Stomach (tissue), 9 donors: ENCODE measurements around the gene TEX13B. TPM values are rescaled to one million over a fixed set of nuclear protein-coding genes. Genes with fewer than 3 reads are reported as not detected.
"Not testable (repeated sequence)": the region's sequence is repeated elsewhere in the genome, so short reads cannot be mapped to it uniquely, and the experiment has no call there.

ENCODE experiments used
- DNase-seq, 2 donors: peaks; one replicate each; pipeline versions ENCODE4 v3.0.0 to v3.0.0-alpha.2; 2013 to 2019
- H3K27ac ChIP-seq, 5 donors: fragments of 200-600 bp in 4 of 5; sonication (generic) in 4 of 5; one replicate each; pipeline ENCODE4 v1.5.1; 2013 to 2019; ENCODE audit warnings: mild to moderate bottlenecking in 1 of 5, moderate library complexity in 1 of 5
- H3K27me3 ChIP-seq, 3 donors: fragments of 200-600 bp; sonication (generic); one replicate each; pipeline ENCODE4 v1.5.1; 2017 to 2019; ENCODE audit warnings: mixed run types in 1 of 3
- H3K36me3 ChIP-seq, 4 donors: fragments of 200-600 bp; sonication (generic); 1 replicate in 3 of 4; 2 replicates in 1 of 4; pipeline ENCODE4 v1.5.1; 2016 to 2019
- H3K4me1 ChIP-seq, 4 donors: fragments of 200-600 bp; sonication (generic); one replicate each; pipeline ENCODE4 v1.5.1; 2016 to 2019
- H3K4me3 ChIP-seq, 4 donors: fragments of 200-600 bp; sonication (generic) in 3 of 4; one replicate each; pipeline ENCODE4 v1.5.1; 2016 to 2019; ENCODE audit warnings: mild to moderate bottlenecking in 1 of 4
- H3K9me3 ChIP-seq, 4 donors: fragments of 200-600 bp; sonication (generic); one replicate each; pipeline ENCODE4 v1.5.1; 2016 to 2019
- EP300 ChIP-seq: sonication (generic); formaldehyde crosslinking; IDR thresholded peaks from one replicate; pipeline ENCODE4 v1.6.1; 2017; ENCODE audit warnings: antibody characterized with exemption
- POLR2A ChIP-seq, 4 donors: fragments of 450-650 bp; IDR thresholded peaks; one replicate each; pipeline ENCODE4 v1.6.1; 2016; ENCODE audit warnings: antibody characterized with exemption in 4 of 4, control low read depth in 2 of 4, mild to moderate bottlenecking in 1 of 4, moderate library complexity in 1 of 4
- POLR2AphosphoS5 ChIP-seq, 3 donors: sonication (generic); formaldehyde crosslinking; IDR thresholded peaks; one replicate each; pipeline ENCODE4 v1.6.1; 2016; ENCODE audit warnings: antibody characterized with exemption in 3 of 3
- WGBS, 5 donors: extraction: QIAGEN DNeasy Blood & Tissue Kit in 3 of 5; methylation state at CpG; one replicate each; pipeline versions ENCODE4 v1.1.5 to v1.1.7; 2013 to 2018; 5-methylcytosine and 5-hydroxymethylcytosine counted together
- intact Hi-C: fragments of 100-400 bp; cut with DNase I; formaldehyde crosslinking; loops from one replicate; pipeline ENCODE4 v1.15.1; 2023; ENCODE audit warnings: low total_unique reads
- polyA plus RNA-seq, 3 donors: library from polyadenylated mRNA; stranded (reverse); fragments of 200-250 nt; gene quantifications; one replicate each; pipeline ENCODE4 v1.2.3, GENCODE V29; 2013
- total RNA-seq, 5 donors: library from RNA; depleted of rRNA; stranded (reverse); fragments of >200 nt; gene quantifications; one replicate each; pipeline versions ENCODE4 v1.1.0 to v1.2.3, GENCODE V29; 2014 to 2016
- TF ChIP-seq, protein P1 (sequence below), 7 experiments: fragments of 450-650 bp in 4 of 7; fragments of 200-600 bp in 3 of 7; sonication (generic) in 3 of 7; IDR thresholded peaks; one replicate each; pipeline ENCODE4 v1.5.1; 2016 to 2019; ENCODE audit warnings: antibody characterized with exemption in 7 of 7, control low read depth in 2 of 7, mild to moderate bottlenecking in 1 of 7
- donor health status: healthy with polysubstance abuse.
- donor health status: Bipolar disorder and iron deficiency.
- donor health status: healthy.

Gene TEX13B
- total and polyA plus RNA-seq, 8 donors, result not detected

DNA sequence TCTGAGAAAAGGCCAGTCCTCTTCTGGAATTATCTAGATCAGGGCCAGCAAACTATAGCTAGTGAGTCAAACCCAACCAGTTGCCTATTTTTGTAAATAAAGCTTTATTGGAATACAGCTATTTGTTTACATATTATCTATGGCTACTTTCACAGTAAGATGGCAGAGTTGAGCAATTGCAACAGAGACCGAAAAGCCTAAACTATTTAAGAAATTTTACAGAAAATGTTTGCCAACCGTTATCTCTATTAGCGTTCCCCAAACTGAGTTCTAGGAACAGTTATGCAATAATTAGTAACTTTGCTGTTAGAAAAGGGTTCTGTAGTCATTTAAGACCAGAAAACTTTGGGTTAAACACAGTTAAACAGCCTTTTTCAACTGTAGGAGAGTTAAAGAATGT lies 10.5 kb downstream of the TEX13B start:
- DNase-seq, result no peak
- intact Hi-C loops, result no loop called here
- Histone ChIP-seq H3K36me3 (no peaks in the 10 kb centered on the region), H3K4me3 (no peak overlapping the region), H3K4me1 (no peaks in the 10 kb centered on the region), H3K9me3 (no peaks in the 10 kb centered on the region), H3K27me3 (peaks cover 0 to 3% (median 0%) of the 10 kb centered on the region in 3 donors), H3K27ac (no peak overlapping the region)
- WGBS, 5 donors, result 78 to 89% (median 85%) methylated on average over 3 of the region's 3 CpGs
- TF ChIP-seq EP300 (no peak), POLR2AphosphoS5 (IDR thresholded peaks at IDR 0.05) (no peak), POLR2A (IDR thresholded peaks at IDR 0.05) (no peak)
- TF ChIP-seq, protein P1, sequence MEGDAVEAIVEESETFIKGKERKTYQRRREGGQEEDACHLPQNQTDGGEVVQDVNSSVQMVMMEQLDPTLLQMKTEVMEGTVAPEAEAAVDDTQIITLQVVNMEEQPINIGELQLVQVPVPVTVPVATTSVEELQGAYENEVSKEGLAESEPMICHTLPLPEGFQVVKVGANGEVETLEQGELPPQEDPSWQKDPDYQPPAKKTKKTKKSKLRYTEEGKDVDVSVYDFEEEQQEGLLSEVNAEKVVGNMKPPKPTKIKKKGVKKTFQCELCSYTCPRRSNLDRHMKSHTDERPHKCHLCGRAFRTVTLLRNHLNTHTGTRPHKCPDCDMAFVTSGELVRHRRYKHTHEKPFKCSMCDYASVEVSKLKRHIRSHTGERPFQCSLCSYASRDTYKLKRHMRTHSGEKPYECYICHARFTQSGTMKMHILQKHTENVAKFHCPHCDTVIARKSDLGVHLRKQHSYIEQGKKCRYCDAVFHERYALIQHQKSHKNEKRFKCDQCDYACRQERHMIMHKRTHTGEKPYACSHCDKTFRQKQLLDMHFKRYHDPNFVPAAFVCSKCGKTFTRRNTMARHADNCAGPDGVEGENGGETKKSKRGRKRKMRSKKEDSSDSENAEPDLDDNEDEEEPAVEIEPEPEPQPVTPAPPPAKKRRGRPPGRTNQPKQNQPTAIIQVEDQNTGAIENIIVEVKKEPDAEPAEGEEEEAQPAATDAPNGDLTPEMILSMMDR (IDR thresholded peaks at IDR 0.05), result no peak

DNA sequence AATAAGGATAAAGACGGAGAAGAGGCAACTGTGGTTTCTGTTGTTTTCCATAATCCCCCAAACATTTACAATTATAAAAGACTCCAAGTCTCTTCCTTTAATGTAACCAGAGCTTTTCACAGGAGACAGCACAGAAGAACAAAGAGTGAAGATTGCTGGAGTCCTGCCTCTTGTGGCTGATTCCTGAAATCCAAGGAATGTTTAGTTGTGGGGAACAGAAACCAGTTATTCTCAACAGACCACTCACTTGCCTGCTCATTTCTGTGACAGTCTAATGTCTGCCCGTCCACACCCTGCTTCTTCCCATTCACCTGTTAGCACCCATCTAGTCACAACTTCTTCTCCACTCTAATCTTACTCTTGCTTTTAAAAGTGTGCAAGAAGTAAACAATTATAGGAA lies 12.1 kb downstream of the TEX13B start:
- Histone ChIP-seq H3K27me3 (peaks cover 0 to 3% (median 0%) of the 10 kb centered on the region in 3 donors), H3K4me3 (no peak overlapping the region), H3K27ac (no peak overlapping the region), H3K9me3 (no peaks in the 10 kb centered on the region), H3K4me1 (no peaks in the 10 kb centered on the region), H3K36me3 (no peaks in the 10 kb centered on the region)
- WGBS, 5 donors, result 54 to 77% (median 64%) methylated on average over 2 of the region's 2 CpGs
- TF ChIP-seq, protein P1 (IDR thresholded peaks at IDR 0.05), result no peak
- no peak for TF ChIP-seq POLR2A (IDR thresholded peaks at IDR 0.05)
- no peak for TF ChIP-seq EP300
- TF ChIP-seq POLR2AphosphoS5 (IDR thresholded peaks at IDR 0.05), result no peak
- DNase-seq, result no peak
- intact Hi-C loops, result no loop called here

- WGBS, 5 donors, result 74 to 88% (median 80%) methylated on average over 5 of the region's 5 CpGs
- DNase-seq, result no peak
- peaks cover 0 to 7% (median under 1%) of the 10 kb centered on the region in 4 donors for H3K9me3 ChIP-seq
- no peak overlapping the region for H3K4me3 ChIP-seq
- intact Hi-C loops, result no loop called here
- H3K36me3 ChIP-seq, result no peaks in the 10 kb centered on the region
- H3K4me1 ChIP-seq, result no peaks in the 10 kb centered on the region
- peaks cover 0 to 3% (median 0%) of the 10 kb centered on the region in 3 donors for H3K27me3 ChIP-seq
- TF ChIP-seq POLR2AphosphoS5 (IDR thresholded peaks at IDR 0.05), result no peak
- TF ChIP-seq, protein P1 (IDR thresholded peaks at IDR 0.05), result no peak
- no peak for TF ChIP-seq EP300
- TF ChIP-seq POLR2A (IDR thresholded peaks at IDR 0.05), result no peak
- H3K27ac ChIP-seq, result no peak overlapping the region
Observed at GRCh38 chrX:107968623-107969022, 13.5 kb downstream of the TEX13B start.

DNA sequence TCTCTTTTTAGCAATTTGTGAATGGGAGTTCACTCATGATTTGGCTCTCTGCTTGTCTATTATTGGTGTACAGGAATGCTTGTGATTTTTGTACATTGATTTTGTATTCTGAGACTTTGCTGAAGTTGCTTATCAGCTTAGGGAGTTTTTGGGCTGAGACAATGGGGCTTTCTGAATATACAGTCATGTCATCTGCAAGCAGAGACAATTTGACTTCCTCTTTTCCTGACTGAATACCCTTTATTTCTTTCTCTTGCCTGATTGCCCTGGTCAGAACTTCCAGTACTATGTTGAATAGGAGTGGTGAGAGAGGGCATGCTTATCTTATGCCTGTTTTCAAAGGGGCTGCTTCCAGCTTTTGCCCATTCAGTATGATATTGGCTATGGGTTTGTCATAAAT lies 26.8 kb downstream of the TEX13B start:
- H3K9me3 ChIP-seq, H3K27ac ChIP-seq, H3K27me3 ChIP-seq, H3K4me3 ChIP-seq, DNase-seq, H3K4me1 ChIP-seq, intact Hi-C loops, H3K36me3 ChIP-seq: not testable (repeated sequence)

- Histone ChIP-seq H3K4me1 (peaks cover 0 to 12% (median 0%) of the 10 kb centered on the region in 4 donors), H3K27me3 (peaks cover 0 to 10% (median 9%) of the 10 kb centered on the region in 3 donors), H3K9me3 (no peaks in the 10 kb centered on the region), H3K36me3 (no peaks in the 10 kb centered on the region), H3K27ac (no peak overlapping the region), H3K4me3 (no peak overlapping the region)
- TF ChIP-seq EP300, result no peak
- TF ChIP-seq POLR2A (IDR thresholded peaks at IDR 0.05), result no peak
- no peak for TF ChIP-seq POLR2AphosphoS5 (IDR thresholded peaks at IDR 0.05)
- TF ChIP-seq, protein P1 (IDR thresholded peaks at IDR 0.05), result no peak
- intact Hi-C loops, result no loop called here
- DNase-seq, result no peak
- WGBS, 5 donors, result 62 to 78% (median 75%) methylated on average over 3 of the region's 3 CpGs
Observed at GRCh38 chrX:107940095-107940494, 42.1 kb downstream of the TEX13B start.
